Frontal cortex (tissue), 4 donors: ENCODE data around the gene KIAA1328. TPM values are rescaled to one million over a fixed set of nuclear protein-coding genes. Genes with fewer than 3 reads are reported as not detected.
"Not testable (repeated sequence)": the region's sequence is repeated elsewhere in the genome, so short reads cannot be mapped to it uniquely, and the experiment has no call there.

ENCODE experiments used
- DNase-seq, 2 donors: peaks; one replicate each; pipeline ENCODE4 v3.0.0; 2012; ENCODE audit warnings: low spot score in 2 of 2
- FAIRE-seq: peaks from 2 replicates; lab custom pipeline; 2012; peaks lifted over from hg19 to GRCh38; lab: Jason Lieb, UNC
- total RNA-seq: library from RNA; depleted of rRNA; stranded (reverse); fragments of >200 nt; gene quantifications from one replicate; pipeline ENCODE4 v1.2.3, GENCODE V29; 2014
- donor health status: control.
- donor health status: control.
- donor health status: control.

Gene KIAA1328
- total RNA-seq, 1 donor from 2014 or later, result 20.4 TPM

GRCh38 chr18:37084912-37085311, 256.0 kb downstream of the KIAA1328 start:
- no peak for DNase-seq
- FAIRE-seq, result no peak

DNA sequence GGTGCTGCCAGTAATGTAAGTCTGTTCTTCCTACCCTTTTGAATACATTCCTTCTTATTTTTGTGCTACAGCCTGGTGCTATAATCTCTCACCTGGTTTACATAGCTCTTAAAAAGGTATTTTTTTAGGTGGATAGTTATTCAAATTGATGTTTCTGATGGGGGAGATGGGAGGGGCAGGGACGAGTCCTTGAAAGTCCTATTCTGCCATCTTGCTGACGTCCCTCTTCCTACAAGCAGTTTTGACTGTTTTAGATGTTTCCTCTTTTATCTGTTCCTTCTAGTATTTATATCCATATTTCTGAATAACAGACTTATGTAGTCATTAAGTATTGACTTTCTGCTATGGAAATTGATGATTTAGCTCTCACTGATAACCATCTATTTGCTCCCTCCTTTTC, 256.4 kb downstream of the KIAA1328 start:
- FAIRE-seq (no peak), DNase-seq (no peak)

DNA sequence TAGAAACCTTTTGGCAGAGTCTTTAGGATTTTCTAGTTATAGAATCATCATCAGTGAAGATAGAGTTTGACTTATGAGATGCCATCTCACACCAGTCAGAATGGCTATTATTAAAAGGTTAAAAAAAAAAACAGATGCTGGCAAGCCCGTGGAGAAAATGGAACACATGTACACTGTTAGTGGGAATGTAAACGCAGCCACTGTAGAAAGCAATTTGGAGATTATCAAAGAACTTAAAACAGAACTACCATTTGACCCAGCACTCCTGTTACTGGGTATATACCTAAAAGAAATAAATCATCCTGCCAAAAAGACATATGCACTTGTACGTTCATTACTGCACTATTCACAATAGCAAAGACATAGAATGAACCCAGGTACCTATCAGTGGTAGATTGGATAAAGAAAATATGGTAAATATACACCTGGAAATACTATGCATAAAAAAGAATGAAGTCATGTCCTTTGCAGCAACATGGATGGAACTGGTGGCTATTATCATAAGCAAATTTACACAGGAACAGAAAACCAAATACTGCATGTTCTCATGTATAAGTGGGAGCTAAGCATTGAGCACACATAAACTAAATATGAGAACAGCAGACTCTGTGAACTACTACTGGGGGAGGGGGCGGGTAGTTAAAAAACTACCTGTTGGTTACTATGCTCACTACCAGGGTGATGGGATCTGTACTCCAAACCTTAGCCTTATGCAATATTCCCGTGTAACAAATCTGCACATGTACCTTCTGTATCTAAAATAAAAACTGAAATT, 279.0 kb downstream of the KIAA1328 start:
- FAIRE-seq, result no peak
- DNase-seq, result no peak

DNA sequence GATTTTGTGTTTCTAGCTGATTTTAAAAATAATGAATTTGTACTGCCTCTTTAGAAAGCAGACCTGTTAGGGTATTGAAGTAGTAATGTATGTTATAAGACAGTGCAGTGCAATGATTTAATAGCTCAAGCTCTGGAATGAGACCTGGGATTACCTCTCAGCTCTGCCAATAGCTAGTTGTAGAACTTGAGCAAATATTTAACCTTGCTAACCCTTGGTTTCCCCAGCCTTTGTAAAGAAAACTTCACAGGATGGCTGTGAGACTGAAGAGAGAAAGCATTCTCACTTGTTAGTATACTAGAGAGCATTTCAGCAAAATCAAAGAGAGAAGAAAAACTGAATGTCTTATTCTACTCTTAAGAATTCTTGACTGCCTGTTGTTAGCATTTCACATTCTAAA, 293.9 kb downstream of the KIAA1328 start:
- DNase-seq, result no peak
- no peak for FAIRE-seq

DNA sequence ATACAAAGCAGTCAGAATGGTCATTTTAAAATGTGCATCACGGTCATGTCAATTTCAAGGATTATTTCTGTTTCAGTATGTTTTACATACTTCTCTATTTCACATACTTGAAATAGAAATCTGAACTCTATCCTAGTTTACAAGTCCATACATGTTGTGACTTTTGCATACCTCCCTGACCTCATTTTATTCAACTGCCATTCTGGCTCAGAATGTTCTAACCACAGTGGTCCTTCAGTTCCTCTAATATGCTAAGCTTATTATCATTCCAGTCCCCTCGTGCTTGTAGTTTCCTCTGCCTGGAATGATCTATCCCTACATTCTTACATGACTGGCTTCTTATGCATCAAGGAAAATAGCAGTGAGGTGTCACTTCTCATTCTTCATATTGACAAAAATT, 295.6 kb downstream of the KIAA1328 start:
- DNase-seq (no peak), FAIRE-seq (no peak)

- FAIRE-seq, result no peak
- DNase-seq, result no peak
These were observed 306.2 kb downstream of the KIAA1328 start for GRCh38 chr18:37135177-37135576.

- no peak for DNase-seq
- FAIRE-seq, result no peak
These were observed 309.5 kb downstream of the KIAA1328 start for GRCh38 chr18:37138456-37138855.

GRCh38 chr18:37139876-37140275, 310.9 kb downstream of the KIAA1328 start:
- FAIRE-seq, result no peak
- DNase-seq, result no peak

DNA sequence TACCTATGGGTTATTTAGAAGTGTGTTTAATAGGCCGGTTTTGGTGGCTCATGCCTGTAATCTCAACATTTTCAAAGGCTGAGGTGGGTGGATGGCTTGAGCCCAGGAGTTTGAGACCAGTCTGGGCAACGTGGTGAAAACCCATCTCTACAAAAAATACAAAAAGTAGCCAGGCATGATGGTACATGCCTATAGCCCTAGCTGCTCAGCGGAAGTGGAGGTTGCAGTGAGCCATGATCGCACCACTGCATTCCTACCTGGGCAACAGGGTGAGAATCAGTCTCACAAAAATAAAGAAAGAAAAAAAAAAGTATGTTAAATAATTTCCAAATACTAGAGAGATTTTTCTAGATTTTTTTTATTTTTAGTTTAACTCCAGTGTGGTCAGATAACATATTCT, 316.0 kb downstream of the KIAA1328 start:
- DNase-seq, result no peak
- no peak for FAIRE-seq

DNA sequence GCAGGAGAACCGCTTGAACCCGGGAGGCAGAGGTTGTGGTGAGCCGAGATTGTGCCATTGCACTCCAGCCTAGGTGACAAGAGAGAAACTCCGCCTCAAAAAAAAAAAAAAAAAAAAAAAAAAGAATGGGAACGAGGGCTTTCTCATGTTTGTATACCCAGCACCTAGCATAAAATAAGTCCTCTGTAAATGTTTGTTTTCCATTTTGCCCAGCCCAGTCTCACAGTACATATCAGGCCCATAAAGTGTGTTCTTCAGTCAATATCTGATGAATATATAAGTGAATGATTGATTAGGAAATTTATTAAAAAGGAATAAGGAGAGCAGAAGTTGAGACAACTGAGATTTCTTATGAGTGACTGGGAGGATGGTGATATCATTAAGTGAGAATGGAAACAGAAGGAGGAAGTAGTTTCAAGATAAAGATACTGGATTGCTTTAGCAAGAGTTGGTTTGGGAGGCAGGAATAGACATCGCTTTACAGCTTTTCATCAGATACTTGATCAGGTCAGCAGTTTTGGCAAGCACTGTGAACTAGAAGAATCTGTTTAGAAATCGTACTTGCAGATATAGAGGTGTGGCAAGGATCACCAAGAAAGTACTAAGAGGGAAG, 327.5 kb downstream of the KIAA1328 start:
- DNase-seq (no peak), FAIRE-seq (no peak)

DNA sequence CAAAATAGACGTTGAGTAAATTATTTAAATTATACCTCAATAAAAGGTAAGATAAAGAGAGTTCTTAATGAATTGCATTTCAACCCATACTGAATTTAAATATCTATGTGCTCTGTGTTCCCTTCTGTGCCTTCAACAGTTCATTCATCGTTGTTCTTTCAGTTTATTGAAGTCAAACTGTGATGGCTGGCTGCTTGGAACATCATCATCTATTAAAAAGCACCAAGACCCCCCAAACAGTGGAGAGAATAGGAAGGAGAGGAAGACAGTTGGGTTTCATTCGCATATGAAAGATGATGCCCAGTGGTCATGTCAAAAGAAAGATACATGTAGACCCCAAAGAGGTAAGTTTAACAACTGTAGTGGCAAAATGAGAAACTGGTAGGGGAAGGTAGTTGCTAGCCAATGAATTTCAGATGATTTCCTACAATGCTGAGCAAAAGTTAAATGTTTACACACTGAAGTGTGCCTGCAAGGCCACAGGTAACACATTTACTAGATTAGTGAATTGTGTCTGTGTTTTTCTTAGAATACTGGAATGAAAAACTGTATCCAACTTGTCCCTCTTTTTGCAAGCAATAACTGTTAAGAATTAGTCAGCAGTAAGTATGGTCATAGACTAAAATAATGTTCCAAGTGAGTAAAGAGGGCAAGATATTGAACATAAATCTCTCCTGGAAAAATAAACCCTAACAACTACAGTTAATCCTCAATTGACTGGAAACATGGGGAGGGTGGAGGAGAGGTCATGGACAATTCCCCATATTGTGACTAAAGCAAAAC, 331.3 kb downstream of the KIAA1328 start:
- FAIRE-seq, result no peak
- DNase-seq, result no peak

- FAIRE-seq (no peak), DNase-seq (no peak)
These were observed 332.6 kb downstream of the KIAA1328 start for GRCh38 chr18:37161491-37161890.

- DNase-seq, result no peak
- no peak for FAIRE-seq
These were observed 333.6 kb downstream of the KIAA1328 start for GRCh38 chr18:37162551-37162950.

DNA sequence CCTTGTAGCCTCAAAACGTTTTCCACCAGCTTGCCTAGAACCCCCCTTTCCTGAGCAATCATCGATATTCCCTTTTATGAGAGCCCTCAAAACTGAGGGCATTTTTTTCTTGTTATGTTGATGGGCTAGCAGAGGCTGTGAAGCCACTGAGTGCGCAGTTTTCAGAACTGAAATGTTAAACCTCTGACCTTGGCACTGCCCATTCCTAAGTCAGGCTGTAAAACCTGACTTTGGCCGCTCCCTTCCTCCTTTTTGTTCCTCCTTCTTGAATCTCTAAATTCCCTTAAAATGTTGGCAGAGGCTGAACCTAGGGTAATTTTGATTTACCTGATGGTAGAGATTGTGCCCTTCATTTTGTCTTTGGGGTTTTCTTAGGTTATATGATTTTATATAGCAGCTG, 334.2 kb downstream of the KIAA1328 start:
- no peak for DNase-seq
- FAIRE-seq, result no peak

- FAIRE-seq (no peak), DNase-seq (no peak)
These were observed 337.6 kb downstream of the KIAA1328 start for GRCh38 chr18:37166491-37166890.

DNA sequence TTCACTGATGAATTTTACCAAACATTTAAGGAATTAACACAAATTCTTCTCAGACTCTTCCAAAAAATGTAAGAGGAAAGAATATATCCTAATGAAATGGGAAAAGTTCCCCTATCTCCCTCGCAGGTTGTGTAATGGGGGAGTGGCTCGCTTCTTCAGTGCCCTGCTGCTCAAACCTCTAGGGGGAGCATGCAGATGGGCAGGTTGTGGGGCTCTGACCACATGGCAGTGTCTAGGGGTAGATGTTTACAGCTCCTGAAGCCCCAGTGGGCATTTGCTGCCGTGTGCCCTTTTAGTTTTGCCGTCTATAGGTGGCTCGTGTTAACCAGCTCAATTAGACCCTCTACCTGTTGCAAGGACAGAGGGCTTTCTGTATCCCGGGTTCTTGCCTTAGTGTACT, 338.0 kb downstream of the KIAA1328 start:
- DNase-seq, FAIRE-seq: not testable (repeated sequence)

GRCh38 chr18:37170984-37171383, 342.1 kb downstream of the KIAA1328 start:
- DNase-seq, result no peak
- no peak for FAIRE-seq

GRCh38 chr18:37173384-37173783, 344.5 kb downstream of the KIAA1328 start:
- FAIRE-seq (no peak), DNase-seq (no peak)

- FAIRE-seq (no peak), DNase-seq (no peak)
These were observed 347.0 kb downstream of the KIAA1328 start for GRCh38 chr18:37175727-37176620.

- DNase-seq, result no peak
- FAIRE-seq, result no peak
These were observed 347.7 kb downstream of the KIAA1328 start for GRCh38 chr18:37176621-37176934.
